ENCODE data around the gene TPR.

- TF ChIP-seq CTCF (IDR thresholded peaks at IDR 0.05) (no peak), EP300 (IDR thresholded peaks at IDR 0.05) (no peak), POLR2A (IDR thresholded peaks at IDR 0.05) (no peak)
Measured at GRCh38 chr1:186303911-186304310, 71.1 kb downstream of the TPR start.

Measured in ovary (tissue), 3 donors.